H4 (cell line): Measurements from ENCODE around the gene COG4. TPM values are rescaled to one million over a fixed set of nuclear protein-coding genes. Genes with fewer than 3 reads are reported as not detected.
"Not testable (repeated sequence)": the region's sequence is repeated elsewhere in the genome, so short reads cannot be mapped to it uniquely, and the experiment has no call there.

Experiments
- DNase-seq: peaks from one replicate; pipeline ENCODE4 v3.0.0-alpha.2; 2015; ENCODE audit warnings: low spot score
- total RNA-seq: library from RNA; depleted of rRNA; stranded (reverse); fragments of >200 nt; shearing (Covaris generic); gene quantifications from 2 replicates; pipeline ENCODE4 v1.2.3, GENCODE V29; 2014; rRNA removed

The COG4 gene
- total RNA-seq, result 59.6 and 69.6 TPM in 2 replicates

GRCh38 chr16:70523076-70523742 lies at the start of gene COG4:
Gene COG4 (minus strand): TSS chr16:70523554. CDS start chr16:70523543, 11 bp downstream.
- peak; percentile 73 for DNase-seq

GRCh38 chr16:70572926-70573270 lies 49.5 kb upstream of the COG4 start:
- DNase-seq, result no peak

GRCh38 chr16:70572050-70572925 lies 48.9 kb upstream of the COG4 start:
- DNase-seq, result no peak

GRCh38 chr16:70571623-70572022 lies 48.3 kb upstream of the COG4 start:
- DNase-seq, result no peak

- no peak for DNase-seq
Observed at GRCh38 chr16:70570967-70571570, 47.7 kb upstream of the COG4 start.

GRCh38 chr16:70569752-70570151 lies 46.4 kb upstream of the COG4 start:
- DNase-seq, result no peak

- DNase-seq, result no peak
Observed at GRCh38 chr16:70568601-70569237, 45.4 kb upstream of the COG4 start.

- no peak for DNase-seq
Observed at GRCh38 chr16:70565053-70565452, 41.7 kb upstream of the COG4 start.

- DNase-seq, result no peak
Observed at GRCh38 chr16:70563636-70564035, 40.3 kb upstream of the COG4 start.

GRCh38 chr16:70561623-70562022 lies 38.3 kb upstream of the COG4 start:
- DNase-seq, result no peak

- DNase-seq, result no peak
Observed at GRCh38 chr16:70556063-70556462, 32.7 kb upstream of the COG4 start.

GRCh38 chr16:70553645-70554044 lies 30.3 kb upstream of the COG4 start:
- DNase-seq, result peak; percentile 15

- no peak for DNase-seq
Observed at GRCh38 chr16:70552675-70553074, 29.3 kb upstream of the COG4 start.

- DNase-seq, result no peak
Observed at GRCh38 chr16:70551788-70552187, 28.4 kb upstream of the COG4 start.

GRCh38 chr16:70550082-70550481 lies 26.7 kb upstream of the COG4 start:
- no peak for DNase-seq

GRCh38 chr16:70548936-70549335 lies 25.6 kb upstream of the COG4 start:
- no peak for DNase-seq

GRCh38 chr16:70544548-70544947 lies 21.2 kb upstream of the COG4 start:
- no peak for DNase-seq

GRCh38 chr16:70540994-70541393 lies 17.6 kb upstream of the COG4 start:
- no peak for DNase-seq

GRCh38 chr16:70534971-70535370 lies 11.6 kb upstream of the COG4 start:
- no peak for DNase-seq

GRCh38 chr16:70529954-70530353 lies 6.6 kb upstream of the COG4 start:
- DNase-seq, result not testable (repeated sequence)

- DNase-seq, result no peak
Observed at GRCh38 chr16:70529051-70529777, 5.9 kb upstream of the COG4 start.
